NCI-H128 (cell line): ENCODE results near the gene DHX8.

ENCODE experiments used
- DNase-seq: peaks from one replicate; lab custom pipeline; 2025; ENCODE audit not compliant: unreplicated experiment; lab: John Stamatoyannopoulos, UW

Gene DHX8

DNA sequence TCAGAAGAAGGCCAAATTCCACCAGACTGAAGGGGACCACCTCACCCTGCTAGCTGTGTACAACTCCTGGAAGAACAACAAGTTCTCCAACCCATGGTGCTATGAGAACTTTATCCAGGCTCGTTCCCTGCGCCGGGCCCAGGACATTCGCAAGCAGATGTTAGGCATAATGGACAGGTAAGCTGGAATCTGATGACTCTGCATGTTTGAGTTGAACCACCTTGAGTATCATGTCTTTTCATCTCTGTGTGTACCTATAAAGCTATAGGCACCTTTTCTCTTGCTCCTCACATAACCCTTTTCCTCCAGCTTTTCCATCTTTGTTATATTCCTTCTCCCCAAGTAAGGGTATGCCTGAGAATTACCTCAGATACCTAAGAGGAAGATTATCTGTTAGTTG is 37.6 kb downstream of the DHX8 start:
- no peak for DNase-seq

GRCh38 chr17:43524945-43525575 is 41.3 kb downstream of the DHX8 start:
- DNase-seq: no peak

DNA sequence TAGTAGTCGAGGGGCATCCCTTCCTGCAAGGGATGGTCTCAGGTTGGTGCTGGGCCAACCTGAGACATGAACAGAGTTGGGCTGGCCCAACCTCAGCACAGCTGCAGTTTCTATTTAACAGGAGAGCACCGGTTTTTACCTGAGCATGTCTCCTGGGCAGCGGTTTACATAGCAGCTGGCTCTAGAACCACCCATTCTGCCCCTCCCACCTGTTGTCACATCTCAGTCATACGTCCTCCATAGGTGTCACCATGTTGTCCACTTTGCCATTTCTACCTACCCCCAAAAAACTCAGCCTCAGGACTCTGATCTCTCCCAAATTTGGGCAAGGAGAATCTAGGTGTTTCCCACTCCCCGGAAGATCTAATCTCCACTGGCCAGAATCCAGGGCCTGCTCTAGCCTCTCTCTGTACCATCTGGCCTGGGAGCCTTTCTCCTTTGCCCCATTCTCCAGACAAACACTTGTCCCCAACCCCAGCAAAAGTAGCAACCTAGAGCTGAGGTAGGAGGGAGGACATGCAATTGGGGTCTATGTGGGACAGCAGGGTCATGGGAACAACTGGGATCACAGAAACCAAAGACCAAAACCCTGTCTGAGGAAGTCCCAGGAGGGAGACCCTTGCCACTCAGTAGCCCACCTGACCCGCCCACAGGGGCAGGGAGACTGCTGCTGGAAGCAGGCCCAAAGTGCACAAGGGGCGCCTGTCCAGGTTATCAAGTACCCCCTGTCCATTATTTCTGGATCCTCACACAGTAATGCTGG is 43.3 kb downstream of the DHX8 start:
- no peak for DNase-seq

GRCh38 chr17:43528319-43528987 is 44.7 kb downstream of the DHX8 start:
- no peak for DNase-seq

DNA sequence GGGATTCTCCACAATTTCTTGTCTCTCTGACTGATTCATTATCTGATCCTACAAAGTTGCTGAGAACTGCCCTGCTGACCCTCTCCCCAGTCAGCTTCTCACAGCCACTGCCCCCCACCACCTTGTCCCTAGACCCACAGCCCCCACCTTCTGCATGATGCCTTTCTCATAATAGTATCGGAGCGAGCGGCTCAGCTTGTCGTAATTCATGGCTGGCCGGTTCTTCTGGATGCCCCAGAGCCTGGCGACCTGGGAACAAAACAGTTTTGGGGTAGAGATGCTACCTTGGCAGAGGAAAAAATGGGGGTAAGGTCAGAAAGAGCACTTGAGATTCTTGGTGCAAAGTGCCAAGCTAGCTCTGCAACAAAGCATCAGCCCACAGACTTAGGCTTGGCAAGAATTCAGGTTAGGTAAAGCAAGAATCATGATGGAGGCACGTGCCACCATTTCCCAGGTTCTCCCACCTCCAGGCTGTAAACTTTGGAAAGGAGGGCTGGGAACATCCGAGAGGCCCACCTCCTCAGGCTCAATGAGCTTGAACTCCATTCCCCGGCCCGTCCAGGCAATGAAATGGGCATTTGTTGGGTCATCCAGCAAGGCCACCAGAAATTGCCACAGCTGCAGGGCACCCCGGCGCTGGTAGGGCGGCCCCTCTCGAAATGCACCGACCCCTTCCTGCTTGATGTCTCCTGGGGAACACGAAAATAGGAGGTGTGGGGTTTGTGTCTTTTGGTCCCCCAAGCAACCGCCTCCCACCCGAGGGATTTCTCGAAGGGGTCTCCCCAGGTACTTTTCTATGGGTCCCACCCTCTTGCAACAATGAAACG is 45.4 kb downstream of the DHX8 start:
- DNase-seq: no peak

DNA sequence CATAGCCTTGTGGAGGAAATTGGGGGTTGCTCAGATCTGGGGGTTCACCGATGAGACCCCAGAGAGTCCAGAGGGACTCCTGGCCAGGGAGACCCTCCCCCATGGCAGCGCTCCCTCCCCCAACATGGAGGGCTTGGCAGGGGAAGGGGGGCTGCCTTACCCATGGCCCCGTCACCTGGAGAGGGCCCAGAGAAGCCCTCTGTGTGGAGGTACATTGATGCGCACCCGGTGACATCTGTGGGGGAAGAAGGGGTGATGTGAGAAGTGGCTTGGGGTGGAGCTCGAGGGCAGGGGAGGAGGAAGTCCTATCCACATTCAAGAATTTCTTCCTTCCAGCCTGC is 46.1 kb downstream of the DHX8 start:
- DNase-seq: no peak

GRCh38 chr17:43530288-43531081 is 46.7 kb downstream of the DHX8 start:
- DNase-seq: peak; percentile 49

- no peak for DNase-seq
Measured at GRCh38 chr17:43531082-43531378, 47.3 kb downstream of the DHX8 start.

DNA sequence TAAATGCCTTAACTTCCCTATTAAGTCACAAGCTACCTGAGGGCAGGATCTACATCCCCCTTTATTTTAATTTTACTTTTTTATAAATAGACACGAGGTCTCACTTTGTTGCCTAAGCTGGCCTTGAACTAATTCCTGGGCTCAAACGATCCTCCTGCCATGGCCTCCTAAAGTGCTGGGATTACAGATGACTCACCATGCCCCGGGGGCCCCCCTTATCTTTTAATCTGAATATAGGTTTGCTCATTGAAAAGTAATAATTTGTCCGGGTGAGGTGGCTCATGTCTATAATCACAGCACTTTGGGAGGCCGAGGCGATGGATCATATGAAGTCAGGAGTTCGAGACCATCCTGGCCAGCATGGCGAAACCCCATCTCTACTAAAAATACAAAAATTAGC is 48.2 kb downstream of the DHX8 start:
- no peak for DNase-seq

GRCh38 chr17:43532581-43532980 is 48.8 kb downstream of the DHX8 start:
- no peak for DNase-seq

DNA sequence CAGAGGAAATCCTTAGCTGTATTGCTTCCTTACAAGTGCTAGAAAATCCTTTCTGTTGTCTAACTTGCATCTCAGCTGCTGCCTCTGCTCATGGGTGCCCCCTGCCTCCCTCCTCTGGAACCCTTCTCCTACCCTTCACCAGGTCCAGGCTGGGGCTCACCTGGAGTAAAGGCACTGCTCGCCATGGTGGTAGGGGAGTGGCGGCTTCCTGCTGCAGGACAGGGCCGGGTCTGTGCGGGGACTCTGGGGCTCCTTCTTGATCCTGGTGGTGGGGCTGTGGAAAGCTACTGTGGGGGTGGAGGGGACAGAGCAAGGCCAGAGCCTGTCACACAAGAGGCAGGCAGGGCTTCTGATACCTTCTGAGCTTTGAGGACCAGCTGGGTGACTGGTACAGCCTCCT is 49.9 kb downstream of the DHX8 start:
- no peak for DNase-seq

- DNase-seq: no peak
Measured at GRCh38 chr17:43534909-43535308, 51.1 kb downstream of the DHX8 start.

DNA sequence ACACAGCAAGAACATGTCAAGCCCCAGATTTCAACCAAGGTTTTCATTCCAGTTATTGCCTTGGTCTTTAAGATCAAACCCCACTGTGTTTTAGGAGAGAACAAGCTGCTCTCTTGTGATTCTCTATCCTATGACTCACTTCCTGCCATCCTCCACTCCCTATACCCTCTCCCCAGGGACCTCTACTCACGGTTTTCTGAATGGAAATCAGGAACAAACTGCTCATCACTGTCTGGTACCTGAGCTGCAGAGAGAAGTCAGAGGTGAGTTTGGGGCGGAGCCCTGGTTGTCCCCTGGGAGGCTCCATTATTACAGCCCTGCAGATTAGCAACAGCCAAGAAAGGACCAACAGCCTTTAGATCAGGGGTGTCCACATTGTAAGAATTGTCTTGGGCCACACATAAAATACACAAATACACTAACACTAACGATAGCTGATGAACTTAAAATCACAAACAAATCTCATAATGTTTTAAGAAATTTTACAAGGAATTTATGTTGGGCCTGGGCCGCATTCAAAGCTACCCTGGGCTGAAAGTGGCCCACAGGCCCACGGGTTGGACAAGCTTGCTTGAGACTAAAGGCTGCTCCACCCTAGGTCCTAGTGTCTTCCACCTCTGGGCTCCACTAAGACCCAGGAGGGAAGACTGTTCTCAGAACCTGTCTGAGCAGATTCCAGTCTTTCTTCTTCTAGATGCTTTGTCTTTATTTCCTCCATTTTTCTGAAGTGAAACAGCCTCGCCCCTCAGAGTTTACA is 52.6 kb downstream of the DHX8 start:
- DNase-seq: no peak

DNA sequence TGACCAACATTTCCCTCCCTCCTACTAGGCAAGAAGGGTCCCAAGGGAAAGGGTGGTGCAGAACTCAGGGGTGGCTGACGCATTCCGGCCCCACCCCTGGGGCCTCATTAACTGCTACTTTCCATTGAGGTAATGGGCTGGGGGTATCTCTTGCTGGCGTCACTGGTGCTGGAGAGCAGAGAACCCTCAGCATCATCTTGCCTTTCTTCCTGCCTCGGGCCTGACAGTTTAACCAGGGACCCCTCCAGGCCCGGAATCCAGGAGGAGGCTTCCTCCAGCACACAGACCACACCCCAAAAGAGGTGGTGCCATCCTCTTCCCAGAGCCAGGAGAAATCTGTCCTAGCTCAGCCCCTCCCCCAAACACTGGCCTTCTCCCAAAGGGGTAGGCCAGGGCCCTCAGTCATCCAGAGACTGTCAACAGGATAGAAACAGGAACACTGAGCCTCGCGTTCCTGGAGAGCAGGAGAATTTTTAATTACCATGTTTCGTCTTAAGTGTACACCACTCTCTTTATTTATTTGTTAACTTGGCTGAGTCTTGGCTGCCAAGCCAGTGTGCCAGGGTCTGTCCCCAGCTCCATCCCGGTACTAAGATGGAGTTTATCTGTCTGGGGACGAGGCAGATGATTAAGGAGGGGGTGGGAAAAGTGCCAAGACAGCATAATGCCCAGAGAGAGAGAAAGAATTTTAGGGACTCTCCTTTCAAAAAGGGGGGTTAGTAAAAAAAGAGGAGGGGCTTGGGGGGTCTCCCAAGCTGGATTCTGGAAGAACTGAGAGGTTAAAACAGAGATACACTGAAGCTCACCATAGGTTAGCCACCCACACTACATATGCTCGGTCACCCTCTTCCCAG is 57.3 kb downstream of the DHX8 start:
- no peak for DNase-seq

- DNase-seq: no peak
Measured at GRCh38 chr17:43542859-43543258, 59.1 kb downstream of the DHX8 start.

DNA sequence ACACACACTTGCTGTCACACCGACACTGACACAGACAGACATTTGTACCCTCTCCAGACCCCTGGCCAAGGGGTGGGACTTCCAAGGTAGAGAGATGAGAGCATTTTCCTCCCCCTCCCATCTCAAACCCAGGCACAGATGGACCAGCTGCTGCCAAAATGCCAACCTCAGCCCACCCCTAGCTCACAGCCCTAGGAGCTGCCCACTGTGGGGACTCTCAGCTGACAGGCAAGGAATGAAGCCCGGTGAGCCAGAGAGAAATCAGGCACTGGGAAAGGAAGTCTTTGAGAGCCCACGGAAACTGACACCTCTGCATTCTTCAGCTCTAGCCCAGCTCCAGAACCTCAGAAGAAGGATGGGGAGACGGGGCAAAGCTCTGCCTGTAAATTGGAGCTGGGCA is 59.5 kb downstream of the DHX8 start:
- DNase-seq: no peak

DNA sequence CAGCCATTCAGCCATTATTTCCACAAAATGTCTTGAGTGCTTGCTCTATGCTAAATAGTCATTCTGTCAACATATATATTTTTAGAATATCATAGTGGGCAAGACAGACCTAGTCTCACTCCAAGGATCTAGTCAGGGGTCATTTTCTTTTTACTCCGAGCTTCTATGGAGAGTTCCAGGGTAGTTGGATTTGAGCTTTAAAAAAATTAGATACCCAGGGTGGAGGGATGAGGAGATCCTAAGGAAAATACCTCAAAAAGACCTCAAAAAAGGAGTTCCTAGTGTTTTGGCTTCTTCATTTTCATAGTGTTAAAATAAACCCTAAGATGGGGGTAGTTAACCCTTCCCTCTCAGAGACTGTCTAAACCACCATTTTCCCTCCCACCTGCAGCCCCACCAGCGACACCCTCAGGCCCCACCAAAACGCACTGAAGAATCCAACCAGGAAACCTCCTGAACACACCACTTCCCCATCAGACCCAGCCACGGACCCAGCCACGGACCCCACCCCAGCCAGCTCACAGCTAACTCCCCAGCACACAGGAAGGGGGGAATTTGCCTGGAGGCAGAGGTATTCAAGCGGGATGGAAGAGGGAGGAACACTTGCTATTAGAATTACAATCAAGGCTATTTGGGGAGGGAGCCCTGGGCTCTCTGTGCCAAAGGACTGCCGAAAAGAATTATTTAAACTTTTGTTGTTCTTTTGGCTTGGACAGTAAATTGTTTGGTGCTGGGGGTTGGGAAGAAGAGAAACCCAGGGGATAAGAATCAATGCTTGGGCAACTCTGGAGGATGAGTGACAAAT is 60.2 kb downstream of the DHX8 start:
- DNase-seq: no peak

DNA sequence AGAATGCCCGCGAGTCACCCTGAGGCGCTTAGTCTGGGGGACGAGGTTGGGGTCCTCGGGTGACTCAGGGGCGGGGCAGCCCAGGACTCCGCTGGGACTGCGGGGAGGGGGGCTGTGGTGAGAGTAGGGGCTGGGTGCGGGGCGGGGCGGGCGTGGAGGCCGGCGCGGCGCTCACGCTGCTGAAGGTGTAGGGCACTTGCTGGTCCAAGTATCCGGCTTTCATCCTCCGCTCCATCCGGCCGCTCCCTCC is 61.5 kb downstream of the DHX8 start:
- DNase-seq: no peak
